Psoas muscle (tissue), 8 donors: ENCODE data around the gene CES3. TPM values are rescaled to one million over a fixed set of nuclear protein-coding genes. Genes with fewer than 3 reads are reported as not detected.

Experiments
- ATAC-seq, 4 donors: fragments of 200-7000 bp; cut with Tn5 transposase; one replicate each; pipeline ENCODE4 v1.9.1; 2020; ENCODE audit warnings: moderate library complexity in 3 of 4, mild to moderate bottlenecking in 2 of 4
- DNase-seq, 2 donors: peaks; one replicate each; pipeline ENCODE4 v3.0.0-alpha.2; 2020
- H3K27ac ChIP-seq: fragments of 200-600 bp; one replicate; pipeline ENCODE4 v1.8.0; 2022
- H3K27me3 ChIP-seq, 3 donors: fragments of 200-600 bp in 1 of 3; one replicate each; pipeline versions ENCODE4 v1.6.1 to v1.8.0; 2013 to 2022; ENCODE audit warnings: low read length in 2 of 3, mild to moderate bottlenecking in 2 of 3, moderate library complexity in 1 of 3; ENCODE audit not compliant: insufficient read depth in 3 of 3
- H3K36me3 ChIP-seq, 2 donors: fragments of 200-600 bp in 1 of 2; one replicate each; pipeline versions ENCODE4 v1.6.1 to v1.8.0; 2013 to 2022; ENCODE audit warnings: low read depth in 1 of 2, mild to moderate bottlenecking in 1 of 2, moderate library complexity in 1 of 2; ENCODE audit not compliant: insufficient read depth in 1 of 2
- H3K4me1 ChIP-seq: fragments of 200-600 bp; one replicate; pipeline ENCODE4 v1.8.0; 2022
- H3K4me3 ChIP-seq: fragments of 200-600 bp; one replicate; pipeline ENCODE4 v1.8.0; 2022; ENCODE audit warnings: mild to moderate bottlenecking
- H3K9me3 ChIP-seq: fragments of 200-600 bp; one replicate; pipeline ENCODE4 v1.8.0; 2022
- WGBS, 3 donors: extraction: QIAGEN DNeasy Blood & Tissue Kit; methylation state at CpG; one replicate each; pipeline versions ENCODE4 v1.1.6 to v1.1.7; 2013; 5-methylcytosine and 5-hydroxymethylcytosine counted together
- intact Hi-C, 2 donors: fragments of 100-400 bp; cut with DNase I; formaldehyde crosslinking; loops; one replicate each; pipeline versions ENCODE4 v1.11.0 to v1.14.2; 2022
- long read RNA-seq, 2 donors: library from polyadenylated mRNA; unstranded; transcript quantifications; one replicate each; pipeline ENCODE4 v2.0.0, GENCODE V29; 2021
- polyA plus RNA-seq, 3 donors: library from polyadenylated mRNA; stranded (reverse); fragments of 200-250 nt; gene quantifications; one replicate each; pipeline ENCODE4 v1.2.3, GENCODE V29; 2013
- total RNA-seq, 4 donors: library from RNA; stranded (reverse); fragmentation: NEBNext Ultra II Directional in 2 of 4; extraction: Animal tissue kit (Norgen Biotek cat#: 25700) in 2 of 4; gene quantifications; one replicate each; pipeline versions ENCODE4 v1.2.1 to v1.2.4, GENCODE V29; 2021 to 2023
- TF ChIP-seq, protein P1 (sequence below): fragments of 200-600 bp; IDR thresholded peaks from one replicate; pipeline ENCODE4 v1.8.0; 2022; ENCODE audit warnings: antibody characterized with exemption
- donor health status: healthy with polysubstance abuse.
- donor health status: DM: no; HTN: no; CAD: no; lungs with moderate emphysema.
- donor health status: Bipolar disorder and iron deficiency.
- donor health status: healthy.
- donor health status: DM: yes; HTN: yes; CAD: no.
- donor health status: DM: no; HTN: no; CAD: no.
- donor health status: DM: no; HTN: no; CAD: no.
- donor health status: DM: yes; HTN: yes; CAD: no.

Gene CES3
- total RNA-seq (10 to 100 TPM in 3 of 4 donors, 1 to 10 TPM in 1; 9.7 to 15.2 (median 13.5) TPM), polyA plus RNA-seq (1 to 10 TPM in 2 of 3 donors, under 1 TPM in 1; 0.48 to 8.7 (median 8.5) TPM)
- long read RNA-seq, donor 1, partial matches to known transcripts, result 5 of 6 reads
- long read RNA-seq, donor 1, other reads (novel, unspliced or antisense), result 1 of 6 reads
- long read RNA-seq, donor 2, partial matches to known transcripts, result 4 of 10 reads
- long read RNA-seq, donor 2, other reads (novel, unspliced or antisense), result 6 of 10 reads

DNA sequence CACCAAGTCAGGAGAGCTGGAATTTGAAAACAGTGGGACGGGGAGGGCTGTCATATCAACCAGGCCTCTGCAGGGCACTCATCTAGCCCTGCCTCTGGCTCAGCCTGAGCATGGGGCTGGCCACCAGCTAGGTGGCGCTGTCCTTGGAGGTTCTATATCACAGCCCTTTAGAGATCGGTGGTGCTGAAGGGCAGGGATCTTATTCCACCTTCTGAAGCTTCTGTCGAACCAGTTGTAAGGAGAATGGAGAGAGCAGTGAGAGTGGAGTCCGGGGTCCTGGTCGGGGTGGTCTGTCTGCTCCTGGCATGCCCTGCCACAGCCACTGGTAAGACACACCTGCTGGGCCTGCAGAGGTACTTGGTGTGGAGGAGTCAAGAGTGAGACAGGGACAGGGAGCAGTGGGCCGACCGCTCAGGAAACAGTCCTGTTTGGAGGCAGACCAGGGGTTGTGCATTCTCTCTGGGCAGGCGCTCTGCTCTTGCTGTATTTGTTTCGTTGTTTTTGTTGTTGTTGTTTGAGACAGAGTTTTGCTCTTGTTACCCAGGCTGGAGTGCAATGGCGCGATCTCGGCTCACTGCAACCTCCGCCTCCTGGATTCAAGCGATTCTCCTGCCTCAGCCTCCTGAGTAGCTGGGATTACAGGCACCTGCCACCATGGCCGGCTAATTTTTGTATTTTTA lies at the start of gene CES3:
CES3 (plus strand) TSS at position 202 of the 680 bp plus-strand sequence; CDS start at position 244, 42 bp downstream.
- TF ChIP-seq, protein P1, sequence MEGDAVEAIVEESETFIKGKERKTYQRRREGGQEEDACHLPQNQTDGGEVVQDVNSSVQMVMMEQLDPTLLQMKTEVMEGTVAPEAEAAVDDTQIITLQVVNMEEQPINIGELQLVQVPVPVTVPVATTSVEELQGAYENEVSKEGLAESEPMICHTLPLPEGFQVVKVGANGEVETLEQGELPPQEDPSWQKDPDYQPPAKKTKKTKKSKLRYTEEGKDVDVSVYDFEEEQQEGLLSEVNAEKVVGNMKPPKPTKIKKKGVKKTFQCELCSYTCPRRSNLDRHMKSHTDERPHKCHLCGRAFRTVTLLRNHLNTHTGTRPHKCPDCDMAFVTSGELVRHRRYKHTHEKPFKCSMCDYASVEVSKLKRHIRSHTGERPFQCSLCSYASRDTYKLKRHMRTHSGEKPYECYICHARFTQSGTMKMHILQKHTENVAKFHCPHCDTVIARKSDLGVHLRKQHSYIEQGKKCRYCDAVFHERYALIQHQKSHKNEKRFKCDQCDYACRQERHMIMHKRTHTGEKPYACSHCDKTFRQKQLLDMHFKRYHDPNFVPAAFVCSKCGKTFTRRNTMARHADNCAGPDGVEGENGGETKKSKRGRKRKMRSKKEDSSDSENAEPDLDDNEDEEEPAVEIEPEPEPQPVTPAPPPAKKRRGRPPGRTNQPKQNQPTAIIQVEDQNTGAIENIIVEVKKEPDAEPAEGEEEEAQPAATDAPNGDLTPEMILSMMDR, result peak; percentile 53

GRCh38 chr16:66911801-66912200 lies 49.3 kb upstream of the CES3 start:
- intact Hi-C loops, result no loop called here
- WGBS, 3 donors, result 93 to 95% (median 94%) methylated on average over 8 of the region's 8 CpGs

More for the DNA sequence above, at the start of gene CES3:
- peak; percentile 69 to 83 (median 80) for ATAC-seq
- peaks cover 13% of the 10 kb centered on the region for H3K4me1 ChIP-seq
- H3K9me3 ChIP-seq, result no peaks in the 10 kb centered on the region
- peaks cover 0 to 59% of the 10 kb centered on the region in 2 donors for H3K36me3 ChIP-seq
- H3K4me3 ChIP-seq, result no peak within 1 kb of the TSS
- H3K27me3 ChIP-seq, result no peaks in the 10 kb centered on the region
- 61 to 67% (median 67%) methylated on average over 15 to 16 of the region's 16 CpGs for WGBS, 3 donors
- DNase-seq, result peak; percentile 53 to 72
- intact Hi-C loops, result loop anchor here (5.0 kb wide), 2 partner anchors 41 to 196 kb away; partner anchors contain the start of genes FBXL8 (in 1 of the 2) and TRADD (in 1 of the 2)
- H3K27ac ChIP-seq, result no peak within 1 kb of the TSS

DNA sequence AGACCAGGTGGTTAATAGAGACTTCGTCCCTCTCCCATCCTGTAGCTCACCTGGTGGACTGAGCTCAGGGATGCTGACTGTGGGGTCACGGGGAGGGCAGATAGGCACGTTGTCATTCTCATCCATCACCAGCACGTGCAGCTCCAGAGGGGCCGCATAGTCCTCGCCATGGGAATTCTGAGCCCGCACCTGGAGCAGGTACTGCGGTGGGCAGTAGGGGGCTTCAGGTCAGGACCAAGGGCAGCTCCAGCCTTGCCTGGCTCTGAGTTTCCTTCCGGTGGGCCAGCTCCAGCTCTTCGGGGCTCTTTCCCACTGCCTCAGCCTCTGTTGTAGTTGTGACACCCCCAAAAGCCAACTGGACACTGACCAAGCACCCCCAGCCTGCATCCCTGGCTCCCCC lies 48.0 kb upstream of the CES3 start:
- Histone ChIP-seq H3K27ac (no peak overlapping the region), H3K4me1 (no peaks in the 10 kb centered on the region), H3K9me3 (no peaks in the 10 kb centered on the region), H3K4me3 (no peak overlapping the region), H3K27me3 (peaks cover 0 to 2% (median 0%) of the 10 kb centered on the region in 3 donors), H3K36me3 (no peaks in the 10 kb centered on the region)
- DNase-seq (peak in 1 of 2 donors; percentile 23), ATAC-seq (no peak)
- TF ChIP-seq, protein P1, result no peak
- WGBS, 3 donors, result 49 to 51% (median 51%) methylated on average over 9 to 10 of the region's 10 CpGs
- intact Hi-C loops, result no loop called here

More at GRCh38 chr16:66911801-66912200, 49.3 kb upstream of the CES3 start:
- Histone ChIP-seq H3K9me3 (no peaks in the 10 kb centered on the region), H3K4me3 (no peak overlapping the region), H3K36me3 (no peaks in the 10 kb centered on the region), H3K27me3 (peaks cover 0 to 2% (median 0%) of the 10 kb centered on the region in 3 donors), H3K27ac (no peak overlapping the region), H3K4me1 (no peaks in the 10 kb centered on the region)
- ATAC-seq (no peak), DNase-seq (peak in 1 of 2 donors; percentile 20)
- TF ChIP-seq, protein P1, result no peak

GRCh38 chr16:66913711-66914110 lies 47.4 kb upstream of the CES3 start:
- intact Hi-C loops, result no loop called here
- 36 to 59% (median 57%) methylated on average over 4 of the region's 4 CpGs for WGBS, 3 donors
- DNase-seq (no peak), ATAC-seq (peak in 3 of 4 donors; percentile 58 to 62 (median 61))
- no peak overlapping the region for H3K4me3 ChIP-seq
- TF ChIP-seq, protein P1, result no peak
- H3K27ac ChIP-seq, result no peak overlapping the region
- no peaks in the 10 kb centered on the region for H3K4me1 ChIP-seq
- H3K36me3 ChIP-seq, result no peaks in the 10 kb centered on the region
- no peaks in the 10 kb centered on the region for H3K9me3 ChIP-seq
- H3K27me3 ChIP-seq, result peaks cover 0 to 2% (median 0%) of the 10 kb centered on the region in 3 donors
